Measurements from ENCODE around the gene MATN4.

DNA sequence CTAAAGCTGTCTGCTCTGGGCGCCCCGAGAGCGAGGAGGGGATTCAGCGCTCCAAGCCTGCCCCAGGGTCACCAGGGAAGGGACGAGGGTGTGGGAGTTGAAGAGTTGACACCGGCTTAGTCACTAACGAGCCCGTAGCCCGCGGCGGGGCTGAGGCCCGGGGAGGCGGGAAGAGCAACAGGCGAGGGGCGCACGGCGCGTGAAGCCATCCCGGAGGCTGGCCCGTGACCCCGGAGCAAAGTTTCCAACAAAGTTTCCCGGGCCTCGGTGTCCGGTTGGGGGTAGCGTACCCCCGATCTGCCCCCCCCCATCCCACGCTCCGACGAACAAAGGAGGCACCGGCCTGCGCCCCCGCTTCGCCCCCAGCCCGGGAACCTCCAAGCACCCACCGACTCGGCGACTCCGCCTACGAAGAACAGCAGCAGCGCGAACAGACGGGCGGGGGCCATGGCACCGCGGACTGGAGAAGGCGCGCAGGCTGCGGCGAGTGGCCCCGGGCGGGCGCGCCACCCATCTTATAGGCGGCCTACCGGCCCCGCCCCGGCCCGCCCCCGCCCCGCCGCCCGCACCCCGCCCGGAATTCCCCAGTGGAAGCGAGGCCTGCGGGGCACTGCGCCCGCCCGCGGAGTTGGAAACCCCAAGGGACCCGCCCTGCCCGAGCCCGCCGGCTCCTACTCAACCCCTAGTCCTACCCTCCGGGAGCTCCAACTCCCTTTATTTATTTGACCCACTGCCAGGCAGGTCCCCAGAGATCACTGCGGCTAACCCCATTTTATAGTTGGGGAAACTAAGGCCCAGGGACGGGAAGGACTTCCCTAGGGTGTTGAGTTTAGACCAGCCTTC is 40.1 kb upstream of the MATN4 start, which contains the start of gene SDC4:
- TF ChIP-seq ZMYM3 (CRISPR knock-in tag; IDR thresholded peaks at IDR 0.05) (peak; percentile 85), CHD4 (IDR thresholded peaks at IDR 0.05; ENCODE audit: borderline replicate concordance, low read length) (no peak), ZBTB7A (CRISPR knock-in tag; IDR thresholded peaks at IDR 0.05) (peak; percentile 71; the same call in 1 of the 2 replicates), NFYB (CRISPR knock-in tag; IDR thresholded peaks at IDR 0.05) (peak; percentile 14; the same call in 1 of the 2 replicates), ZNF670 (CRISPR knock-in tag; IDR thresholded peaks at IDR 0.05; ENCODE audit: borderline replicate concordance) (no peak; the same call in 1 of the 2 replicates), ZNF496 (CRISPR knock-in tag; IDR thresholded peaks at IDR 0.05; ENCODE audit: insufficient replicate concordance) (no peak)
- TF ChIP-seq, protein P1, sequence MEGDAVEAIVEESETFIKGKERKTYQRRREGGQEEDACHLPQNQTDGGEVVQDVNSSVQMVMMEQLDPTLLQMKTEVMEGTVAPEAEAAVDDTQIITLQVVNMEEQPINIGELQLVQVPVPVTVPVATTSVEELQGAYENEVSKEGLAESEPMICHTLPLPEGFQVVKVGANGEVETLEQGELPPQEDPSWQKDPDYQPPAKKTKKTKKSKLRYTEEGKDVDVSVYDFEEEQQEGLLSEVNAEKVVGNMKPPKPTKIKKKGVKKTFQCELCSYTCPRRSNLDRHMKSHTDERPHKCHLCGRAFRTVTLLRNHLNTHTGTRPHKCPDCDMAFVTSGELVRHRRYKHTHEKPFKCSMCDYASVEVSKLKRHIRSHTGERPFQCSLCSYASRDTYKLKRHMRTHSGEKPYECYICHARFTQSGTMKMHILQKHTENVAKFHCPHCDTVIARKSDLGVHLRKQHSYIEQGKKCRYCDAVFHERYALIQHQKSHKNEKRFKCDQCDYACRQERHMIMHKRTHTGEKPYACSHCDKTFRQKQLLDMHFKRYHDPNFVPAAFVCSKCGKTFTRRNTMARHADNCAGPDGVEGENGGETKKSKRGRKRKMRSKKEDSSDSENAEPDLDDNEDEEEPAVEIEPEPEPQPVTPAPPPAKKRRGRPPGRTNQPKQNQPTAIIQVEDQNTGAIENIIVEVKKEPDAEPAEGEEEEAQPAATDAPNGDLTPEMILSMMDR (CRISPR knock-in tag; IDR thresholded peaks at IDR 0.05) = no peak
